Ishikawa (cell line): Measurements from ENCODE around the gene TEAD1.

ENCODE experiments used
- CEBPB ChIP-seq: IDR thresholded peaks from 2 replicates; pipeline ENCODE4 v1.6.1; 2012
- CREB1 ChIP-seq: IDR thresholded peaks from 2 replicates; pipeline ENCODE4 v1.6.1; 2012; ENCODE audit warnings: low read depth
- EGR1 ChIP-seq: IDR thresholded peaks from 2 replicates; pipeline ENCODE4 v1.6.1; 2012
- EP300 ChIP-seq: IDR thresholded peaks from 2 replicates; pipeline ENCODE4 v1.6.1; 2012; ENCODE audit warnings: borderline replicate concordance
- FOXM1 ChIP-seq: IDR thresholded peaks from 2 replicates; pipeline ENCODE4 v1.6.1; 2012; ENCODE audit warnings: low read depth, borderline replicate concordance
- NFIC ChIP-seq: IDR thresholded peaks from 2 replicates; pipeline ENCODE4 v1.6.1; 2012
- RAD21 ChIP-seq: IDR thresholded peaks from 2 replicates; pipeline ENCODE4 v1.6.1; 2012; ENCODE audit warnings: low read depth
- TAF1 ChIP-seq: IDR thresholded peaks from 2 replicates; pipeline ENCODE4 v1.6.1; 2012; ENCODE audit warnings: low read depth, mild to moderate bottlenecking
- TCF12 ChIP-seq: IDR thresholded peaks from 2 replicates; pipeline ENCODE4 v1.6.1; 2012; ENCODE audit warnings: low read depth
- TEAD4 ChIP-seq: IDR thresholded peaks from 2 replicates; pipeline ENCODE4 v1.6.1; 2012
- YY1 ChIP-seq: IDR thresholded peaks from 2 replicates; pipeline ENCODE4 v1.6.1; 2012; ENCODE audit warnings: low read depth
- ZBTB7A ChIP-seq: IDR thresholded peaks from 2 replicates; pipeline ENCODE4 v1.6.1; 2012; ENCODE audit warnings: low read depth
- TF ChIP-seq, protein P1 (sequence below): IDR thresholded peaks from 2 replicates; pipeline ENCODE4 v1.6.1; 2012; ENCODE audit warnings: low read depth, mild to moderate bottlenecking
- TF ChIP-seq, protein P2 (sequence below): IDR thresholded peaks from 2 replicates; pipeline ENCODE4 v1.6.1; 2012
- TF ChIP-seq, protein P3 (sequence below): IDR thresholded peaks from 2 replicates; pipeline ENCODE4 v1.6.1; 2012

The TEAD1 gene

DNA sequence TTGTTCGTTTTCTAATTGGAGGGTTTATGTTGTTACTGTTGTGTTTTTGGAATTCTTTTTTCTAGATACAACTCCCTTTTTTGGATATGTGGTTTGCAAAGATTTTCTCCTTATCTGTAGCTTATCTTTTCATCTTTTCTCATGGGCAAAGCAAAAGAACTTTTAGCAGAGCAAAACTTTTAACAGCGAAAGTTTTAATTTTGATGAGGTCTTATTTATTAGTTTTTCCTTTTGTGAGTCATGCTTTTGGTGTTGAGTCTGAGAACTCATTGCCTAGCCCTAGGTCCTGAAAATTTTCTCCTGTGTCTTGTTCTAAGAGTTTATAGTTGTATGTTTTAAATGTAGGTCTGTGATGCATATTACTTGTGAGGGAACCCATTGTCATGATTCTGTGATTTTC, 99.4 kb downstream of the TEAD1 start:
- TF ChIP-seq TEAD4 (no peak), CREB1 (no peak)

DNA sequence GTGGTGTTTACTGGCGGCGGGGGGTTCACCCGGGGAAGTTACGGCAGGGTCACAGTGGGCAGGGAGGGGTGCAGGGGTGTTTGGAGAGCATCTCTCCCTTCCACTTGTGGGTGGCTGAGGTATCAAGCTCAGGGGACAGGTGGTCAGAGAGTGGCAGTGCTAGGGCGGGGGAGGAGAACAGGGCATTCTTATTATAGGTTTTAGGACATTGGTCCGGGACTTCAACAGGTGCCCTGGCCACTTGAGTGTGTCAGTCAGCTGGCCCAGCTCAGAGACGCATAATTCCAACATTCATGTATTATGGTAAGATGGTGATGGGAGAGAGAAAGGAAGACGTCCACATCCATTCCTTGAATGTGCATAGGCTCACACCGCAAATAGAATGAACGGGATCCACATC, 101.7 kb downstream of the TEAD1 start:
- TF ChIP-seq RAD21: no peak
- TF ChIP-seq, protein P1, sequence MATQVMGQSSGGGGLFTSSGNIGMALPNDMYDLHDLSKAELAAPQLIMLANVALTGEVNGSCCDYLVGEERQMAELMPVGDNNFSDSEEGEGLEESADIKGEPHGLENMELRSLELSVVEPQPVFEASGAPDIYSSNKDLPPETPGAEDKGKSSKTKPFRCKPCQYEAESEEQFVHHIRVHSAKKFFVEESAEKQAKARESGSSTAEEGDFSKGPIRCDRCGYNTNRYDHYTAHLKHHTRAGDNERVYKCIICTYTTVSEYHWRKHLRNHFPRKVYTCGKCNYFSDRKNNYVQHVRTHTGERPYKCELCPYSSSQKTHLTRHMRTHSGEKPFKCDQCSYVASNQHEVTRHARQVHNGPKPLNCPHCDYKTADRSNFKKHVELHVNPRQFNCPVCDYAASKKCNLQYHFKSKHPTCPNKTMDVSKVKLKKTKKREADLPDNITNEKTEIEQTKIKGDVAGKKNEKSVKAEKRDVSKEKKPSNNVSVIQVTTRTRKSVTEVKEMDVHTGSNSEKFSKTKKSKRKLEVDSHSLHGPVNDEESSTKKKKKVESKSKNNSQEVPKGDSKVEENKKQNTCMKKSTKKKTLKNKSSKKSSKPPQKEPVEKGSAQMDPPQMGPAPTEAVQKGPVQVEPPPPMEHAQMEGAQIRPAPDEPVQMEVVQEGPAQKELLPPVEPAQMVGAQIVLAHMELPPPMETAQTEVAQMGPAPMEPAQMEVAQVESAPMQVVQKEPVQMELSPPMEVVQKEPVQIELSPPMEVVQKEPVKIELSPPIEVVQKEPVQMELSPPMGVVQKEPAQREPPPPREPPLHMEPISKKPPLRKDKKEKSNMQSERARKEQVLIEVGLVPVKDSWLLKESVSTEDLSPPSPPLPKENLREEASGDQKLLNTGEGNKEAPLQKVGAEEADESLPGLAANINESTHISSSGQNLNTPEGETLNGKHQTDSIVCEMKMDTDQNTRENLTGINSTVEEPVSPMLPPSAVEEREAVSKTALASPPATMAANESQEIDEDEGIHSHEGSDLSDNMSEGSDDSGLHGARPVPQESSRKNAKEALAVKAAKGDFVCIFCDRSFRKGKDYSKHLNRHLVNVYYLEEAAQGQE: no peak
- TF ChIP-seq ZBTB7A: no peak
- no peak for TF ChIP-seq YY1
- no peak for TF ChIP-seq NFIC
- TF ChIP-seq TCF12: no peak
- TF ChIP-seq FOXM1: no peak
- TF ChIP-seq, protein P2, sequence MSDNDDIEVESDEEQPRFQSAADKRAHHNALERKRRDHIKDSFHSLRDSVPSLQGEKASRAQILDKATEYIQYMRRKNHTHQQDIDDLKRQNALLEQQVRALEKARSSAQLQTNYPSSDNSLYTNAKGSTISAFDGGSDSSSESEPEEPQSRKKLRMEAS: no peak
- no peak for TF ChIP-seq TEAD4
- no peak for TF ChIP-seq CREB1
- TF ChIP-seq, protein P3, sequence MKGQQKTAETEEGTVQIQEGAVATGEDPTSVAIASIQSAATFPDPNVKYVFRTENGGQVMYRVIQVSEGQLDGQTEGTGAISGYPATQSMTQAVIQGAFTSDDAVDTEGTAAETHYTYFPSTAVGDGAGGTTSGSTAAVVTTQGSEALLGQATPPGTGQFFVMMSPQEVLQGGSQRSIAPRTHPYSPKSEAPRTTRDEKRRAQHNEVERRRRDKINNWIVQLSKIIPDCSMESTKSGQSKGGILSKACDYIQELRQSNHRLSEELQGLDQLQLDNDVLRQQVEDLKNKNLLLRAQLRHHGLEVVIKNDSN: no peak

DNA sequence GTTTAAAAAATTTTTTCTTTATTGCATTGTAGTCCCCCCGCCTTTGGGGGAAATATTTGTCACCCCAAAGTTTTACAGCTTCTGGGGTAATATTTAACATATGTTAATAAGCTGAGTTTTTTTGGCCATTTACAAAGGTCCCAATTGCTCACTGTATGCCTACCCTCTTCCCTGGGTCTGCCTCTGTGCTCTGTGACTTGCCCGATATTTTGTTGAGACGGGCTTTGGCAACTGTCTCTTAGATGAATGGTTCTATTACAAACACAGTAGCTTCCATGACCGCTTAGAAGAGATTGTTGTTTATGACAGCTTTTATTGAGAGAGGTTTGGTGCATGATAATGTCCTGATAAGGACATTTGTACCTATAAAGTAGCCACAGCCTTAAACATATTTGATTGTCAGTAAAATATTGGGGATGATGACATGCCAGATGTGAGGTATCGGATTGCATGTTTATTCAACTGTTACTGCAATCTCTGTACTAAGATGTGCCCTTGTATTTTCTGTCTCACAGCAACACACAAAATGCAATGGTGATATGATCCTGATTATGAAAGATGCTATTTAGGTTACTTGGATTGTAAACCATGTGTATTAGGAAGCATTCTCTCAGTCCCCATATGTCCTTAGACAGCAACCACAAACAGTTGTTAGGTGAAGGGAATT, 103.1 kb downstream of the TEAD1 start:
- TF ChIP-seq TCF12 (no peak), CREB1 (no peak), EP300 (no peak), TAF1 (no peak), RAD21 (no peak), FOXM1 (no peak), YY1 (no peak), ZBTB7A (no peak), TEAD4 (no peak)
- TF ChIP-seq, protein P1: no peak

DNA sequence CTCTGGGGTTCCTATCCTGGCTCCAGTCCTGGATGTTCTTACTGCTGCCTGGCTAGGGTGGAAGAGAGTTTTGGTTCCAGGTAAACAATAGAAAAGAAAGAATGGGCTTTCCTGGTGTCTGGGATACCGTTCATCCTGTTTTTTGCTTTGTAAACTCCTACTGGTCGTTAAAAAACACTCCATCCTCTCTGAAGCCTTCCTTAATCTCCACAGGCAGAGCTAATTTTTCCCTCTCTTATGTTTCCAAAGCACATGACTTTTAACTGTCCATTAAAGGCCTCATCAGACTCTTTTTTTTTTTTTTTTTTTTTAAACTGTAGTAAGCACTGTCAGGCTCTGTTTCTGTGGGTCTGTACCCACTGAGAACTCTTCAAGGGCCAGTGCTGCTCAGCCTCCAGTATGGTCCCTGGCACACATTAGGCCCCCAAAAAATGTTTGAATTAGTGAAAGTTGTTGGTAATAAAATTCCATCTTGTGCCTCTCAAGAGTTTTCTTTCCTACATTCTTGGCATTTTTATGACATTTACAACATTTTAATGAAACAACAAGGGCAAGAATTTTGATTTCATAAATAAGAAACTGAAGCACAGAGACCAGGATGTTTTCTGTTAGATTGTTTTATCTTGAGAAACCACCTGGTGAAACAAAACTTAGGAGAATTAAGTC, 104.2 kb downstream of the TEAD1 start:
- TF ChIP-seq CREB1 (no peak), TAF1 (no peak), FOXM1 (no peak), EGR1 (no peak), ZBTB7A (no peak), CEBPB (no peak), TEAD4 (no peak), YY1 (no peak), NFIC (no peak), TCF12 (no peak), RAD21 (no peak), EP300 (no peak)
- TF ChIP-seq, protein P1: no peak
- TF ChIP-seq, protein P3: no peak
- TF ChIP-seq, protein P2: no peak
